Measurements from ENCODE around the gene CR1L.
"Not testable (repeated sequence)": the region's sequence is repeated elsewhere in the genome, so short reads cannot be mapped to it uniquely, and the experiment has no call there.

The CR1L gene

GRCh38 chr1:207695891-207696290 is 51.0 kb downstream of the CR1L start:
- no peak for TF ChIP-seq CTCF (IDR thresholded peaks at IDR 0.05; ENCODE audit: control extremely low read depth, extremely low read depth, low read depth, missing control alignments)
- ChIA-PET CTCF (interaction anchor here (1.1 to 2.0 kb wide), 4 partner anchors 109 to 611 kb away, joined by 3 to 5 read pairs (median 3); no protein-coding TSS in a partner anchor), POLR2A (no interaction called here)
- no peak for DNase-seq (ENCODE audit: extremely low spot score)

GRCh38 chr1:207698822-207699483 is 54.0 kb downstream of the CR1L start:
- ChIA-PET CTCF (interaction anchor here (1.1 to 2.8 kb wide), 12 partner anchors 9 to 670 kb away, joined by 3 to 11 read pairs (median 4); no protein-coding TSS in a partner anchor), POLR2A (no interaction called here)
- DNase-seq (ENCODE audit: extremely low spot score) = no peak
- TF ChIP-seq CTCF (IDR thresholded peaks at IDR 0.05; ENCODE audit: control extremely low read depth, extremely low read depth, low read depth, missing control alignments) = peak; percentile 82

GRCh38 chr1:207702317-207702716 is 57.4 kb downstream of the CR1L start:
- no peak for DNase-seq (ENCODE audit: extremely low spot score)
- ChIA-PET CTCF (interaction anchor here (1.0 kb wide), 1 partner anchor 120 kb away, joined by 3 read pairs; no protein-coding TSS in a partner anchor), POLR2A (no interaction called here)
- no peak for TF ChIP-seq CTCF (IDR thresholded peaks at IDR 0.05; ENCODE audit: control extremely low read depth, extremely low read depth, low read depth, missing control alignments)

- CTCF ChIA-PET = no interaction called here
- DNase-seq (ENCODE audit: extremely low spot score) = no peak
- TF ChIP-seq CTCF (IDR thresholded peaks at IDR 0.05; ENCODE audit: control extremely low read depth, extremely low read depth, low read depth, missing control alignments) = no peak
- POLR2A ChIA-PET = no interaction called here
Measured at GRCh38 chr1:207703712-207704111, 58.8 kb downstream of the CR1L start.

- CTCF ChIA-PET; DNase-seq (ENCODE audit: extremely low spot score); POLR2A ChIA-PET: not testable (repeated sequence)
Measured at GRCh38 chr1:207708004-207708403, 63.1 kb downstream of the CR1L start.

- no peak for DNase-seq (ENCODE audit: extremely low spot score)
- POLR2A ChIA-PET = no interaction called here
- no peak for TF ChIP-seq CTCF (IDR thresholded peaks at IDR 0.05; ENCODE audit: control extremely low read depth, extremely low read depth, low read depth, missing control alignments)
- CTCF ChIA-PET = interaction anchor here (1.2 to 3.0 kb wide), 5 partner anchors 8 to 86 kb away, joined by 4 to 11 read pairs (median 5); no protein-coding TSS in a partner anchor
Measured at GRCh38 chr1:207711285-207711684, 66.4 kb downstream of the CR1L start.

- POLR2A ChIA-PET; DNase-seq (ENCODE audit: extremely low spot score): not testable (repeated sequence)
- CTCF ChIA-PET = interaction anchor here (1.3 kb wide), 1 partner anchor 40 kb away, joined by 3 read pairs; no protein-coding TSS in a partner anchor
Measured at GRCh38 chr1:207712701-207713100, 67.8 kb downstream of the CR1L start.

All from GM10248 (cell line).